Right lung (tissue), 5 donors: ENCODE data around the gene ETS2. TPM values are rescaled to one million over a fixed set of nuclear protein-coding genes. Genes with fewer than 3 reads are reported as not detected.
A peak's percentile ranks its signal among the peaks of the same experiment; 100 is the strongest.

ENCODE experiments used
- DNase-seq, 2 donors: peaks; one replicate each; pipeline ENCODE4 v3.0.0-alpha.2; 2013
- polyA plus RNA-seq, 5 donors: library from polyadenylated mRNA; unstranded; fragments of 120-200 nt; gene quantifications; one replicate each; pipeline versions ENCODE4 v1.2.1 to v1.2.3, GENCODE V29; 2013; ENCODE audit warnings: inconsistent platforms in 1 of 5, low replicate concordance in 1 of 5; ENCODE audit not compliant: insufficient read length in 5 of 5, insufficient read depth in 1 of 5

ETS2 gene
- polyA plus RNA-seq, 5 donors = 151 to 182 (median 167) TPM

DNA sequence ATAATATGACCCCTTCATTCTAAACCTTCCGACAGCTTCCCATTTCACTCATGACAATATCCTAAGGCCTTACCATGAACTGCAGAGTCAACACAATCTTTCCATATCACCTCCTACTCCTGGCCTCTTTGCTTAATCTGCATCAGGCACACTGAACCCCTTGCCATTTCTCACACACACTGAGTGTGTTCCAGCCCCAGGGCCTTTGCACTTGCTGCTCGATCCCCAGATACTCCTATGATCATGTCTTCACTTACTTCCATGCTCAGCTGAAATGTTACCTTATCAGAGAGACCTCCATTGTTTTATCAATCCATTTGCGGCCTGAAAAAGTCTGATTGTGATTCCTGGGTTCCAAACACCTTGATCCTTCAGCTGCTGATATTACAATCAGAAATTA, 47.0 kb downstream of the ETS2 start:
- DNase-seq = no peak

DNA sequence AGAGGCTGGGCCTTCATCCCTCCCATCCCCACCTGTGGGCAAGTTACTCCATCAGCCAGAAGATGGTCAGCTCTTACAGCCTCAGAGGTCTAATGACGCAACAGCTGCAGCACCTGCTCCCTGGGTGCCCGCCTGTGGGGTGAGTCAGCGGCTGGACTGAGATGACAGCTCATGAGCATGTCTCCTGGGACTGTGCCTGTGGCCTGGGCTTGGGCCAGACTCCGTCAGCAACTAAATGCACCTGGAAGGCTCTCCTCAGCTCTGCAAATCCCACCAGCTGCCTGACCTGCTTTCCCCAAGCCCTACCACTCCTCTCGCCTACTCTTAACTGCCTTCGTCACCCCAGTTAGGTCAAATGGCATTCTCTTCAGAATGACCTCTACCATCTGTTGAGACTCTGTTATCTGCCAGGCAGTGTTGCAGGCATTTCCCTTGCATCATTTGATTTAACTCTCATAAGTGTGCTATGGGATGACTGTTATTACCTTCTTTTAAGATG, 47.7 kb downstream of the ETS2 start:
- no peak for DNase-seq

DNA sequence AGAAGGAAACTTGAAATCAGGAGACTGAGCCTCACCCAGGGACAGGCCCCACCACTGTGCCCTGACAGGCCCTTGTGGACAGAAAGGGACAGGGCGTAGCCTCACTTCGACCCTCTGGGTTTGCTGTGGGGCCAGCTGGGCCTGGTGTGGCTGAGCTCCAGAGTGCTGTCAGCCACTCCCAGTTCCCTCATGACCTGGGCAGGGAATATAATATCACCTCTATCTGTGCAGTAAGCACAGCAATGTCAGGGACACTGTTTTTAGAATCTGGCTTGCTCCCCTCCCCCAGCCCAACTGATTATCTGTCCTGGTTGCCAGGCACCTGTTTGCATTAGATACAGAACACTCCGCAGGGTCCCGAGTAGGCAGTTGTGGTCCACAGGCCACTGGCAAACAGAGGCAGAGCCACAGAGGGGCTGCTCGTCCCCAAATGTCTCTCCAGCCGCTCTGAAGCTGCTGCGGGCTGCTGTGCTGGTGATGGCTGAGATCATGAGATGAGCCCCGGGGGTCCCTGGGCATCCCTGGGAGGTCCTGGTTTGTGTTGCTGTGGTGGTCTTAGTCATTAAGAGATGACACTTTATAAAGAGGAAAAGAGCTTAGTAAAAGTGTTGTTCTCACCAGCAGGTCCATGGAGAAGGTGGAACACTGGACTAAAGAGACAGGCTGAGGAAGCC, 51.6 kb downstream of the ETS2 start:
- no peak for DNase-seq

DNA sequence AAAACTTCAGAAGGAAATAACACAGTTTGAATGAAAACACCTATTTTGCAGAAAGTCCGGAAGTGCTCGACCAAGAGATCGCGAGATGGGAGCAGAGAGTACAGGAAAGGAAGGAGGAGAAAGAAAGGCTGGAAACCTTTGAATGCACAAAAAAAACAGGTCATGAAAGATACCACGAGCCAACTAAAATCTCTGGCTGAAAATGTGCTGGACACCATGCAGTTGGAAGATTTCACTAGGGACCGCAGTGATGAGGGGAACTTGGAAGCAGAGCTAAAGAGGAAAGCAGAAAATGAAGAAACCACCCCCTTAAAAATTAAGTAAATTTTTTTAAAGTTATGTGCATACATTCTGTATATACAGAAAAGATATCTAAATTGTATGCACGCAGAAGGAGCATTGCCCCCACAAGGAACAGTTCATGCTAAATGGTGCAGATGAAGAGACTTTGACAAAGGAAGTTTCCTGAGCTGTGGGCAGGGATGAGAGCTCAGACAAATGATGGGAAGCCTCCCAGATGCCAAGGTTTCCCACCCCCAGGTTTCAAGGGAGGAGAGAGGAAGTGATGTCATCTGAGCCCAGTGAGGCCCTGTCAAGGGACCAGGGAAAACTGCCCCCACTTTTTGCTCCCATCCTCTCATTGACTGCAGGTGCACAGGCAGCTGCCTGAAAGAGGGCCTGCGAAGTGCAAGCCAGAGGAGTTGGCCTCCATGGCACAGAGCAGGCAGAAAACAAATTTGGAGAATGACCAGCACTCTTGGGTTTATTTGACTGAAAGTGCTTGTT, 52.5 kb downstream of the ETS2 start:
- DNase-seq = no peak

DNA sequence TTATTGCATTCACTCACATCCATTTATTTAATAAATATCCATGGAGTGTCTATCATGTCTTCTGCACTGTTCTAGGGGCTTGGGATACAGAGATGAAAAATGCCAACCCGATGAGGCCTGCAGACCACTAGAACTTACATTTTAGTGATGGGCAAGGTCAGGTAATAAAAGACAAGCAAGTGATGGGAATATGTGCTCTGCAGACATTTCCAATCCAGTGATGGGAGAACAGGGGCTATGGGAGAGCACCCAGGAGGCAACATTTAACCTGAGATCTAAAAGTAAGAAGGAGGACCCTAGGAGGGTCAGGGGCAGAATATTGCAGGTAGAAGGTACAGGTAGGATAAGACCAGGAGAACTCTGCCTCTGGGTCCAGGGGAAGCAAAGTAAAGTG, 53.1 kb downstream of the ETS2 start:
- no peak for DNase-seq

DNA sequence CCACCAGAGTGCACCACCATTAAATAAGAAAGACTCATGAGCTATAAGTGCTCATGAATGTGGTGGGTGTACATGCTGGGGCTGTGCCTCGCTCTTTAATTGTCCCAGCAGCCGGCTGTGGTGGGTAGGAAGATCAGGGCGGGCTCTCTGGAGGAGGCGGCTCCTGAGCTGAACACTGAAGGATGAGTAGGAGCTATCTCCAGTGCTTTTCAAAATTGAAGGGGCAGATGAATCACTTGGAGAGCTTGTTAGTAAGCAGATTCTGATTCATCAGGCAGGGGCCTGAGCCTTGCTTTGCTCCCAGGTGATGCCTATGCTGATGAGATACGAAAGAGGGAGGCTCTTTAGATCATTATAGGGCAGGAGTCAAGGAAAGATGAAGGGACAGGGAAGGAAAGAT, 54.1 kb downstream of the ETS2 start:
- DNase-seq = no peak

DNA sequence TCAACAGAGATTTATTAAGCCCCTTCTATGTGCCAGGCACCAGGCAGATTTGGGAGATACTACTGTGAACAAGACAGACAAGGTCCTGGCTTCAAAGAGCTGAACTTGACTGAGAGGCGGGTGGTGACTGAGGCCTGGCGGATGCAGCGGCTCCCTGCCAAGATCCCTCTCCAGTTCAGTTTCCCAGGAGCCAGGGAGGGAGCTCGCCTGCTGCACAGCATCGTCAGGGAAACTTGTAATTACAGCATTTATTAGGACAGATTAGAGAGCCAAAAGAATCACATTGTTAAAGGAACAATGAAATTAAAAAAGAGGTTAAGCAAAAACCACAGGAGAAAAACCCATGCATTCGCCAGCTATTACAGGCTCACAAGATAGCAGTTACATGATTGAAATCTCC, 55.3 kb downstream of the ETS2 start:
- peak; percentile 58 to 59 for DNase-seq

DNA sequence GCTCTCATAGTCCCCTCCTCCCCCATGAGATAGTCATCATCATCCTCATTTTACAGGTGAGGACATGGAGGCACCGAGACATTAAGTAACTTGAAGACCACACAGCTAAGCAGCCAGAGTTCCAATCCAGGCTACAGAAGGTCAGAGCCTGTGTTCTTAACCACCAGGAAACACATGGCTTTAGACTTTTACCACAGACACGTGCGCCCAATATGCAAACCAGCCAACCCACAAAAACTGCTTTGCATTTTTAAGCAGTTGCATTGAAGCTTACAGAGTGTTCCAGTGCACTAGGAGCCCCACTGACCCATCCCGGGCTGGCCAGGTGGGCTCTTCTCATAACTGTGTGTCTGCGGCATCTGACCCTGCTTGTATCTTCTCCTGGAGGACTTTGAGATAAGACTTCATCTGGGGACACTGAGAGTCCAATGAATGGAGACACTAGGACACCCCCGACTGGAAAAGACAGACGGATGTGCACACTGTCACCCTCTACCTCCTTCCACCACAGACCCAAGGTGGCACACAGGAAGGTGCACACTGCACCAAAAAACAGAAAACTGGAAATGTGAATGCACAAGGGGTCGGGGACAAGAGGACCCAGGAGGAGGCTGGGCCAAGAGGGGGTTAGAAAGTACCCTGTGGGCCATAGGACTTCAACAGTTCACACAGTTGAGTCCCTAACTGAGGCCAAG, 56.4 kb downstream of the ETS2 start:
- DNase-seq = no peak

DNA sequence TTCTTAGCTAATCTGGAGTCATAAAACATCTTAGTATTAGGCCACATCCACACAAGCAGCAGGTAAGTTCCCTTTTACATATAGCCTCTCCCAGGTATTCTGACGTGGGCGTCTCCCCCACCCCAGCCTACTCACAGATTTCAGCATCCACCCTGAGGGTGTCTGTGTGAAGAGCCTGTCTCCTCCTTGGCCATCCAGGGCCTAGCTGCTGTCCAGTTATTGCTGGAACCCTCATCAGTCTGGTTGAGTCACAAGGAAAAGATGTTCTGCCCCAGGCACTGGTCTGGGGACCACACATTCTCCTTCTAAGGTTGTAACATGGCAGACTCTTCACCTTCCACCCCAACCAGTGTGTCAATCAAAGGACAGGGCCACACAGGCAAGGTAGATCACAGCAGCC, 57.6 kb downstream of the ETS2 start:
- no peak for DNase-seq

DNA sequence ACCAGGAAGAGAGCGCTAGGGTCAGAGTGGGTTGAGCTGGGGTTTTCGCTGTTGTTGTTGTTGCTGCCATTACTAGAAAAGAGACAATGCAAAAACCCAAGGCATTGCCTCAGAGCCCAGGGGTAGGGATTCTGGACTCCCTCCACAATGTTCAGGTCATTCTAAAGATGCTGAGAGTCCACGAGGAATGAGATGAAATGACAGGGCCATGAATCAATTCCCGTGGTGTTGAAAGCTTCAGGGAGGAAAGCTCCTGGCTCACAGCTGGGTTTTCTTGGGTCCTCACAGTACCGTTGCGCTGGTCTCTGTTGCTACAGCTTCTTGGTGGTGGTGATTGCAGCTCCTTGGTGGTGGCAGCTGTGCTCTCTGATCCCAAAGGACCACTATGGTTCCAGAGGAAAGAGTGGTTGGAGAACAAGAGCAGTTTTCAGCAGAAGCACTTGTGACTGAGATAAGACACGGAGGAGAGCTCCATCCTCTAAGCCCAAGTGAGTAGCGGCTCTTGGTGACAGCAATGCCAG, 58.2 kb downstream of the ETS2 start:
- DNase-seq = no peak

DNA sequence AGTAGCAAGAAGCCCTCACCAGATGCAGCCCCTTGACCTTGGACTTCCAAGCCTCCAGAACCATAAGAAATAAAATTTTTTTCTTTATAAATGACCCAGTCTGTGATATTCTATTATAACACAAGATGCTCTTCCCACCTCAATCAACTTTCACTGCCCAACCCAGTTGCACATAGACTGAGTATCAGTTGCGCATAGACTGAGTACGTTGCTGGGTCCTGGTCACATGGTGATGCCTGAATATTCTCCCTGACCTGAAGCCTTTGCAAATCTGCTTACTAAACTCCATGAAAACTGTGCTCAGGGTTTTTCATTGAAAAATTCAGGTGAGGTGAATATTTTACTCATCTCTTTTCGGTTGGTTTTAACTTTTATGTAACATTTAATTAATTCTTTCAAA, 59.2 kb downstream of the ETS2 start:
- DNase-seq = no peak

DNA sequence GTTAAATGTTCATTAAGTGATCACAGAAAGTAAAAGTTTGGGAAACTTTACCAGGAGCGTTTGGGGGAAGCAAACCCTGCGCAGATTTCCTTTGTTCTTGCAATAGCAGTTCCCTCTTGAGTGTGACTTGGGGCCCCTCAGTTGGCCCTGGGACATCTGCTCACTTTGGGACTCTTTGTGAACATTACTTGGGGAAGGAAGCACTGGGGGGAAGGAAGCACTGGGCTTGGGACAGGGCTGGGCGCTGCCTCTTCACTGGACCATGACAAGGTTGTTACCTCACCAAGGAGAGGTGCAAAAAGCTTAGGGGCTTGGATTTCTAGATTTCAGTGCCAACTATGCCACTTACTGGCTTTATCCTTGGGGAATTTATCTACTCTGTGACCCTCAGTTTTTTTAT, 63.5 kb downstream of the ETS2 start:
- DNase-seq = no peak

DNA sequence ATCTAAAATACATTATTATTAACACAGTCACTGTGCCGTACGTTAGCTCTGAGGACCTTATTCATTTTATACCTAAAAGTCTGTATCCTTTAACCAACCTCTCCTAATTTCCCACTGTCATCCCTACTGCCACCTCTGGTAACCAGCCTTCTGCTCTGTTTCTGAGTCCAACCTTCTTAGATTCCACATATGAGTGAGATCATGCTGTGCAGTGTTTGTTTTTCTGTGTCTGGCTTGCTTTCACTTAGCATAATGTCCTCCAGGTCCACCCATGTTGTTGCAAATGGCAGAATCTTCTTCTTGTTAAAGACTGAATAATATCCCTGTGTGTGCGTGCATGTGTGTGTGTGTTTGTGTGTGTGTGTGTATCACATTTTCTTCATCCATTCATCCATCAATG, 64.2 kb downstream of the ETS2 start:
- no peak for DNase-seq
